Gastroesophageal sphincter (tissue), 4 donors: ENCODE data around the gene SP2. TPM values are rescaled to one million over a fixed set of nuclear protein-coding genes. Genes with fewer than 3 reads are reported as not detected.

Source experiments
- ATAC-seq: fragments of 150-250 bp; one replicate; pipeline ENCODE4 v1.9.1; 2016; ENCODE audit warnings: mild to moderate bottlenecking, moderate library complexity
- H3K27ac ChIP-seq, 4 donors: fragments of 200-600 bp; sonication (generic) in 3 of 4; 1 replicate in 3 of 4; 2 replicates in 1 of 4; pipeline ENCODE4 v1.5.1; 2016 to 2019
- H3K27me3 ChIP-seq: fragments of 200-600 bp; sonication (generic); one replicate; pipeline ENCODE4 v1.5.1; 2019
- H3K36me3 ChIP-seq, 2 donors: fragments of 200-600 bp; sonication (generic); one replicate each; pipeline ENCODE4 v1.5.1; 2019; ENCODE audit warnings: control low read depth in 1 of 2
- H3K4me1 ChIP-seq, 3 donors: fragments of 200-600 bp; sonication (generic); 1 replicate in 2 of 3; 2 replicates in 1 of 3; pipeline ENCODE4 v1.5.1; 2016 to 2019; ENCODE audit warnings: control low read depth in 2 of 3
- H3K4me3 ChIP-seq, 2 donors: fragments of 200-600 bp; sonication (generic); one replicate each; pipeline ENCODE4 v1.5.1; 2019; ENCODE audit warnings: mild to moderate bottlenecking in 1 of 2, moderate library complexity in 1 of 2
- H3K9me3 ChIP-seq, 3 donors: fragments of 200-600 bp; sonication (generic); one replicate each; pipeline ENCODE4 v1.5.1; 2017 to 2019; ENCODE audit warnings: control low read depth in 2 of 3
- EP300 ChIP-seq: sonication (generic); formaldehyde crosslinking; IDR thresholded peaks from one replicate; pipeline ENCODE4 v1.6.1; 2017; ENCODE audit warnings: antibody characterized with exemption, mild to moderate bottlenecking
- POLR2A ChIP-seq, 2 donors: fragments of 450-650 bp; IDR thresholded peaks; one replicate each; pipeline ENCODE4 v1.6.1; 2017; ENCODE audit warnings: antibody characterized with exemption in 2 of 2, mild to moderate bottlenecking in 2 of 2, moderate library complexity in 1 of 2
- POLR2AphosphoS5 ChIP-seq: sonication (generic); formaldehyde crosslinking; IDR thresholded peaks from one replicate; pipeline ENCODE4 v1.6.1; 2017; ENCODE audit warnings: antibody characterized with exemption
- WGBS, 2 donors: methylation state at CpG; one replicate each; pipeline ENCODE4 v1.1.5; 2018; ENCODE audit warnings: low coverage in 1 of 2; 5-methylcytosine and 5-hydroxymethylcytosine counted together
- total RNA-seq, 4 donors: library from RNA; depleted of rRNA; stranded (reverse); fragments of >200 nt; gene quantifications; one replicate each; pipeline ENCODE4 v1.1.0, GENCODE V29; 2016
- TF ChIP-seq, protein P1 (sequence below), 4 experiments: fragments of 200-600 bp in 2 of 4; fragments of 450-650 bp in 2 of 4; sonication (generic) in 1 of 4; IDR thresholded peaks; one replicate each; pipeline ENCODE4 v1.5.1; 2017 to 2019; ENCODE audit warnings: antibody characterized with exemption in 4 of 4, mild to moderate bottlenecking in 2 of 4, moderate library complexity in 2 of 4

Gene SP2
- total RNA-seq, 4 donors from 2014 or later = 3.4 to 16.2 (median 10.0) TPM

DNA sequence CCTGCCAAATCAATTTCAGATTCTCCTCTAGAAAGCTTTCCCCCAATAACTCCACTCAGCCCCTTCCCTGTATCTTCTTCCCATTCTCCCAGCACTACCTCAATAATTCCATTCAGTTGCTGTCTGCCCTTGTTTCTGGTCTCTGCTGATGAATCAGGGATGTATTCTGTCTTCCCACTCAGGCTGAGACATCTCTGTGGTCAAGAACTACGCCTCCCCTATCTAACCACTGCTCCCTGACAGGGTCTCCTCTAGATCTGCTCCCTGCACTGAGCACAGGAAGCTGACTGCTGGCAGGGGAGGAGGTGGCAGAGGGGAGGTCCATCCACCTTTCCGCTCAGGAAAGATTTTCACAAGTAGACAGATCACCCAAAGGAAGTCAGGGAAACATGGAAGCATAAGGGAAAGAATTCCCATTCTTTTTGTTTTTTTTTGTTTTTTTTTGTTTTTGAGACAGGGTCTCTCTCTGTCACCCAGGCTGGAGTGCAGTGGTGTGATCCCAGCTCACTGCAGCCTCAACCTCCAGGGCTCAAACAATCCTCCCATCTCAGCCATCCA is 16.9 kb upstream of the SP2 start:
- no peak for ATAC-seq
- 51% methylated on average over 2 of the region's 2 CpGs; no CpG with 5 or more reads in 1 of the 2 donors for WGBS, 2 donors
- no peaks in the 10 kb centered on the region for H3K9me3 ChIP-seq
- H3K4me3 ChIP-seq = no peak overlapping the region
- no peaks in the 10 kb centered on the region for H3K4me1 ChIP-seq
- no peak overlapping the region for H3K27ac ChIP-seq
- peaks cover 68% of the 10 kb centered on the region for H3K27me3 ChIP-seq
- no peaks in the 10 kb centered on the region for H3K36me3 ChIP-seq
- TF ChIP-seq EP300 (no peak), POLR2AphosphoS5 (no peak), POLR2A (IDR thresholded peaks at IDR 0.05) (no peak)
- TF ChIP-seq, protein P1, sequence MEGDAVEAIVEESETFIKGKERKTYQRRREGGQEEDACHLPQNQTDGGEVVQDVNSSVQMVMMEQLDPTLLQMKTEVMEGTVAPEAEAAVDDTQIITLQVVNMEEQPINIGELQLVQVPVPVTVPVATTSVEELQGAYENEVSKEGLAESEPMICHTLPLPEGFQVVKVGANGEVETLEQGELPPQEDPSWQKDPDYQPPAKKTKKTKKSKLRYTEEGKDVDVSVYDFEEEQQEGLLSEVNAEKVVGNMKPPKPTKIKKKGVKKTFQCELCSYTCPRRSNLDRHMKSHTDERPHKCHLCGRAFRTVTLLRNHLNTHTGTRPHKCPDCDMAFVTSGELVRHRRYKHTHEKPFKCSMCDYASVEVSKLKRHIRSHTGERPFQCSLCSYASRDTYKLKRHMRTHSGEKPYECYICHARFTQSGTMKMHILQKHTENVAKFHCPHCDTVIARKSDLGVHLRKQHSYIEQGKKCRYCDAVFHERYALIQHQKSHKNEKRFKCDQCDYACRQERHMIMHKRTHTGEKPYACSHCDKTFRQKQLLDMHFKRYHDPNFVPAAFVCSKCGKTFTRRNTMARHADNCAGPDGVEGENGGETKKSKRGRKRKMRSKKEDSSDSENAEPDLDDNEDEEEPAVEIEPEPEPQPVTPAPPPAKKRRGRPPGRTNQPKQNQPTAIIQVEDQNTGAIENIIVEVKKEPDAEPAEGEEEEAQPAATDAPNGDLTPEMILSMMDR (IDR thresholded peaks at IDR 0.05) = no peak

DNA sequence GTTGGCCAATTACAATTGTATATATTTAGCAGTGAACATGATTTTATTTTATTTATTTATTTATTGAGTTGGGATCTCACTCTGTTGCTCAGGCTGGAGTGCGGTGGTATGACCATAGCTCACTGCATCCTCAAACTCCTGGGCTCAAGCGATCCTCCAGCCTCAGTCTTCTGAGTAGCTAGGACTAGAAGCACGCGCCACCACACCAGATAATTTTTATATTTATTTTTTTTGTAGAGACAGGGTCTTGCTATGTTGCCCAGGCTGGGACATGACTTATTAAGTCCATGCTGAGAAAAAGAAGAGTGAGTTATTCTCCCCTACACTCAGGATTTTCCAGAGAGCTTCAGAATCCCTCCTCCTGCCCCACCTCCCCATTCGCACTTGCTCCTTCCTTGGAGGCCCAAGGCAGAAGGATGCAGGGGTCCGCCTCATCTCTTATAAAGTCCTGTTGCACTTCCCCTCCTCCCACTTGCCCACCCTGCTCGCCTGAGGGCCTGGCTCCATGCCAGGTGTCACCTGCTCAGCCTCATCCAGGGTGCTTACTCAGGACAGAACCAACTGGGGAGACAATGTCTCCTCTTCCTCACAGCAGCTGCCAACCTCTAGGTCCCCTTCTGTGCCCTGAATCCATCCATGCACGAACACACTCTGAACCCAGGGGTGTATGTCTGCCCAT is 16.1 kb upstream of the SP2 start:
- Histone ChIP-seq H3K27me3 (peaks cover 67% of the 10 kb centered on the region), H3K27ac (no peak overlapping the region), H3K4me1 (no peaks in the 10 kb centered on the region), H3K36me3 (no peaks in the 10 kb centered on the region), H3K4me3 (no peak overlapping the region), H3K9me3 (no peaks in the 10 kb centered on the region)
- WGBS, 2 donors = 72 to 86% methylated on average over 3 to 7 of the region's 8 CpGs
- ATAC-seq = no peak
- TF ChIP-seq POLR2AphosphoS5 = no peak
- TF ChIP-seq EP300 = no peak
- TF ChIP-seq, protein P1 (IDR thresholded peaks at IDR 0.05) = no peak
- TF ChIP-seq POLR2A (IDR thresholded peaks at IDR 0.05) = no peak

DNA sequence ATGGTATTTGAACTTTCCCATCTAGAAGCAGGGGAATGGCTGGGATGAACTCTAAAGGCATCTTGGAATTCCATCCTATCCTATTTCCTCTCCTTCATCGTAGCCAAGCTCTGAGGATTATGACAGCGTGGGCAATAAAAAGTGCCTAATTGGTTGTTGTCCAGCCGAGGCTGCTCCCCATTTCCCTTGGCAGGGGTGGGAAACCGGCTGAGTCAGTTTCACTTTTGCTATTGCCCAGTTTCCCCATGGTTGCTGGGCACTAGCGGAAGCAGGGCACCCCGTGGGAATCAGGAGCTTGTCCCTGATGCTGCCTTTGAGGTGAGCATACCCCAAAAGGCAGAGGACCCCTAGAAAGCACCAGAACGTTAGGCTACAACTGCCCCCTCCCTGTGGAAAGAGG is 13.8 kb upstream of the SP2 start:
- TF ChIP-seq POLR2AphosphoS5 (no peak), POLR2A (IDR thresholded peaks at IDR 0.05) (no peak), EP300 (no peak)
- TF ChIP-seq, protein P1 (IDR thresholded peaks at IDR 0.05) = no peak
- Histone ChIP-seq H3K4me3 (no peak overlapping the region), H3K36me3 (no peaks in the 10 kb centered on the region), H3K27me3 (peaks cover 48% of the 10 kb centered on the region), H3K27ac (peak overlapping the region in 3 of 4 donors; percentile 33 to 43 (median 38)), H3K9me3 (no peaks in the 10 kb centered on the region), H3K4me1 (no peaks in the 10 kb centered on the region)
- 44% methylated on average over 4 of the region's 7 CpGs; no CpG with 5 or more reads in 1 of the 2 donors for WGBS, 2 donors
- ATAC-seq = no peak

DNA sequence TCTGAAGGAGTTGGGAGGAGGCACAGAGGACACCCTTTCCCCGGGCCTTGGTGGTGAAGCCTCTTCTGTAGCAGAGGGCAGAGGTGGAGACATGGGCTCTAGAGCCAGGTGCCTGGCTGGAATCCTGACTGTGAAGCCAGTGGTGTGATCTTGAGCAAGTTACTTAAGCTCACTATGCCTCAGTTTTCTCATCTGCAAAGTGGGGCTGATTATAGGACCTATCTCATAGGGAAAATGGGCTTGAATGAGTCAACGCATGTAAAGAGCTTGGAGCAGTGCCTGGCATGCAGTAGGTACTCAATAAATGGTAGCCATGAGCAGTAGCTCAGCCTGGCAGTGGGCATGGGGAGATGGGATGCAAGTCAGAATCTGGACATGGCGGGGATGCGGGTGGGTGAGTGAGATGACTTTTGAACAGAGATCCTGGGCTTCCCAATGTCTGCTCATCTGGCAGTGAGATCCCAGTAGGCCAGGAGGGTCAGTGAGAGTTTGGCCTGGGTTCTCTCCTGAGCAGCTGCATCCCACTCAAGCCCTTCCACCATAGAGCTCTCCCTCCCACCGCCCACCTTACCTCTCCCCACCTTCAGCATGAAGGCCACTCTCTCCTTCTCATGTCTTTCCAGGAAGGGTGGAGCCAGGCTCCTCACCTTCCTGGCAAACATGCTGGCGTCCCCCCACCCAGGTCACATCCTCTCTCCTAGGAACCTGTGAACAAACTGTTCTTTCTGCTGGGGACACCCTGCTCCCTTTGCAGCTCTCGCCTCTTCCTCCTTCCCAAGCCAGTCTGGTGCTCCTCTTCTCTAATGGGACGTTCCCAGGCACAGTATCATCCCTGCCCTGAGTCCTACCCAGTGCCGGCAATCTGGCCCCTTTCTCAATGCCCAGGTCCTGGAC is 13.1 kb upstream of the SP2 start:
- peak overlapping the region in 3 of 4 donors; percentile 33 to 43 (median 38) for H3K27ac ChIP-seq
- H3K27me3 ChIP-seq = peaks cover 41% of the 10 kb centered on the region
- 84 to 100% methylated on average over 2 to 8 of the region's 9 CpGs for WGBS, 2 donors
- ATAC-seq = peak; percentile 20
- TF ChIP-seq, protein P1 (IDR thresholded peaks at IDR 0.05) = no peak
- TF ChIP-seq POLR2AphosphoS5 (no peak), POLR2A (IDR thresholded peaks at IDR 0.05) (no peak), EP300 (no peak)
- H3K4me3 ChIP-seq = no peak overlapping the region
- no peaks in the 10 kb centered on the region for H3K36me3 ChIP-seq
- no peaks in the 10 kb centered on the region for H3K9me3 ChIP-seq
- H3K4me1 ChIP-seq = no peaks in the 10 kb centered on the region
